OCI-LY7 (cell line): ENCODE data around the gene TP73.

Experiments used
- CTCF ChIP-seq: fragments of 200-600 bp; sonication (generic); conservative IDR thresholded peaks from 2 replicates; pipeline ENCODE4 v1.5.1; 2014; ENCODE audit warnings: mild to moderate bottlenecking, antibody characterized with exemption, low read length, moderate library complexity, mixed read lengths
- EZH2phosphoT487 ChIP-seq: fragments of 200-600 bp; sonication (generic); IDR thresholded peaks from 2 replicates; pipeline ENCODE4 v1.6.1; 2018; ENCODE audit warnings: low read depth, borderline replicate concordance, mild to moderate bottlenecking, mixed run types, antibody characterized with exemption, low read length, moderate library complexity, mixed read lengths

- no peak for TF ChIP-seq CTCF
- TF ChIP-seq EZH2phosphoT487: no peak
These were observed 66.4 kb downstream of the TP73 start for GRCh38 chr1:3718764-3719163.
